GM12873 (cell line): ENCODE measurements around the gene RAB1A.

Experiments used
- TF ChIP-seq, protein P1 (sequence below): IDR thresholded peaks from 2 replicates; pipeline ENCODE4 v1.5.1; 2012; ENCODE audit warnings: low read depth, mild to moderate bottlenecking, moderate library complexity, low read length, control low read depth; ENCODE audit not compliant: insufficient read depth; ENCODE audit errors: missing control alignments

The RAB1A gene

DNA sequence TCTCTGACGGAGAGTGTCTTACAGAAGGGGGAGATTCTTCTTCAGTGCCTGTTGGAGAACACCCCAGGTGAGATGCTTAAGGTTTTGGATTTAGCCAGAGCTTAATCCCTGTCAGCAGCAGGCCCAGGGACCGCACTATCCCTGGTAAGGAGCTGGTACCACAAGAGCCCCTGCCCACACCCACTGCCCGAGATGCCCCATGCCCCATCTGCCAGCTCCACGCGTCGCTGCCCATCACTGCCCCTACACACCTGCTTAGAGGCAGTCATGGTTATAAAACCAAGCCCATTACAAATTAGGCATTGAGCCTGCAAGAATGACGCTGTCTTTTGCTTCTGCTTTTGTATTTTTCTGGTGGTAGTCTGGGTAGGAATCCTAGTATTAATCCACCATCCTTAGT is 52.0 kb downstream of the RAB1A start:
- TF ChIP-seq, protein P1, sequence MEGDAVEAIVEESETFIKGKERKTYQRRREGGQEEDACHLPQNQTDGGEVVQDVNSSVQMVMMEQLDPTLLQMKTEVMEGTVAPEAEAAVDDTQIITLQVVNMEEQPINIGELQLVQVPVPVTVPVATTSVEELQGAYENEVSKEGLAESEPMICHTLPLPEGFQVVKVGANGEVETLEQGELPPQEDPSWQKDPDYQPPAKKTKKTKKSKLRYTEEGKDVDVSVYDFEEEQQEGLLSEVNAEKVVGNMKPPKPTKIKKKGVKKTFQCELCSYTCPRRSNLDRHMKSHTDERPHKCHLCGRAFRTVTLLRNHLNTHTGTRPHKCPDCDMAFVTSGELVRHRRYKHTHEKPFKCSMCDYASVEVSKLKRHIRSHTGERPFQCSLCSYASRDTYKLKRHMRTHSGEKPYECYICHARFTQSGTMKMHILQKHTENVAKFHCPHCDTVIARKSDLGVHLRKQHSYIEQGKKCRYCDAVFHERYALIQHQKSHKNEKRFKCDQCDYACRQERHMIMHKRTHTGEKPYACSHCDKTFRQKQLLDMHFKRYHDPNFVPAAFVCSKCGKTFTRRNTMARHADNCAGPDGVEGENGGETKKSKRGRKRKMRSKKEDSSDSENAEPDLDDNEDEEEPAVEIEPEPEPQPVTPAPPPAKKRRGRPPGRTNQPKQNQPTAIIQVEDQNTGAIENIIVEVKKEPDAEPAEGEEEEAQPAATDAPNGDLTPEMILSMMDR = no peak

DNA sequence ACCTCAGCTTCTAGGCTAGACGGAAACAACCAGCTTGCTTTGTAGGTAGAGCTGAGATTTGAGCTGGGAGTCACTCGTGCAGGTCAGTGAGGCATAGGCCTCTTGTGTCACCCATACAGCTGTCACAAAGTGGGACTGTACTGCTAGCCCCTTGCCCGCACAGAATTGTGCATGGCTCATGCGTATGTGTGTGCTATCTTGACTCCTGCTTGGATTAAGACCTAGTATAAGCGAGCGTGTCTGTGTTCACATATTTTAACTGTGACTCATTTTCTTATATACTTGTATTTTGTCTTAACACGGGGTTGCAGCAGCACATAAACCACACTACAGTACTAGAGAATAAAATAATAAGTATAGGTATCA is 53.6 kb downstream of the RAB1A start:
- TF ChIP-seq, protein P1 = no peak

DNA sequence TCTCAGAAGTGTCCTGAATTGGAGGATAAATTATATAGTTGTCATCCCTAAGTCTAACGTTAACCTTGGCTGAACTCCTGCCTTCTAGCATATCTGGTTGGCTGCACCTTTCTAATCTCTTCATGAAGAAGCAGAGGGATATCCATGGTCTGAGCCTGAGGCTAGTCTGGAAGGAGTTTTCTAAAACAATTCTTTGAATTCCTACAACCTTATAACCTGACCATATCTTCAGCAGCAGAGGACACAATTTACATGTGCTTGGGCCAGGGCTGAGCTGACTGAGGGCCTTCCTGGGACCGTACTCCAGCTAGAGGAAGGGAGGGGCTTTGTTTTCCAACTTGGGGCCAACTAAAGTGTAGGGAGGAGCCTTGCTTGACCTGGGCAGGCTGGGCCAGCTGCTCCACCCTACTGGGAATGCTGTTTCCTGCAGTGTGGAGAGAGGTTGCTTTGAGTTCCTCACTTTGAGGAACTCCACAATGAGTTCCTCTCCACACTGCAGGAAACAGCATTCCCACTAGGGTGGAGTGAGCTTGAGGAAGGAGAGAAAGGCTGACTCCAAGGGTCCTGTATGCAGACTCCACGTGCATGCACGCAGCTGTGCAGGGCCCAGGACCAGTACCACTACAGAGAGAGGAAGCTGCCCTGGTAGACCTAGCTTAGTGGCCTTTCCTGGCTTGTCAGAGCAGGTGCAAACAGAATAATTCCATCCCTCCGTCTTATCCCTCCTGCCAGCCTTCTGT is 54.1 kb downstream of the RAB1A start:
- TF ChIP-seq, protein P1 = no peak

DNA sequence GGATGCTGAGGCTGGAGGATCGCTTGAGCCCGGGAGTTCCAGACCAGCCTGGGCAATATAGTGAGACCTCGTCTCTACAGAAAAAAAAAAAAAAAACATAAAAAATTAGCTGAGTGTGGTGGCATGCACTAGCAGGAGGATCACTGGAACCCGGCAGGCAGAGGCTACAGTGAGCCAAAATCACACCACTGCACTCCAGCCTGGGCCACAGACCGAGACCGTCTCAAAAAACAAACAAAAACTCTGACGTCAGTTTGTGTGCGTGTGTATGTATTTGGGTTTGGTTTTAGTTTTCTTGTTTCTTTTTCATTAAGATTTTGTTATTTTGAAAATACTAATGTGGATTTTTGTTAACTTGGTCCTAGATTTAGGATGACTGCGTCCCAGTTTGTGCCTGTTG is 54.7 kb downstream of the RAB1A start:
- TF ChIP-seq, protein P1 = no peak

DNA sequence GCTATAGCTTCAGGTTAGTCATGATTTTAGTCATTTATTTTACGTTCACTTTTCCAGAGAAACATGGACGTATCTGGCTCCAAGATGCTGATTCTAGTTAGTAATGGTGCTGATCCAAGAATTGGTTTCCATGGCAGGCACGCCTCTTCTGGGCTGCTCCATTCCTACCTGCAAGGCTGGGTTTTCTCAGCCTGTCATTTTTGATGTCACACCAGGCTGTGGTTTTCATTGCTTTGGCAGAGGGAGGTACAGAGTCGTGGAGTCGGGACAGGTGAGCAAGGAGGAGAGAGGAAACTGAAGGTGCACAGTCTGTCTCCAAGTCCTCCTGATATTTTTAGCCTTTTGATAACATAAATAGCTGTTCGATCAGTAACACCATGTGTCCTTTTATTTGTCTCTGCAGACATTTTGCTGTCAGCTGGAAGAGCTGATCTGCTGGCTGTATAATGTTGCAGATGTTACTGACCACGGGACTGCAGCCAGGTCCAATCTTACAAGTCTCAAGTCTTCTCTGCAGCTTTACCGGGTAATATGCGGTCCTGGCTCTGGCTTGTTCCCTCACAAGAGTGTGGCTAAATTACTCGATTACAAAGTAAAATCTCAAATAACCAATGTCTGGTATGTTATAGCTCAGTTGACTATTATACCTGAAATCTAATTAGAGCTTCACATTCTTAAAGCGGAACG is 55.9 kb downstream of the RAB1A start:
- TF ChIP-seq, protein P1 = no peak

DNA sequence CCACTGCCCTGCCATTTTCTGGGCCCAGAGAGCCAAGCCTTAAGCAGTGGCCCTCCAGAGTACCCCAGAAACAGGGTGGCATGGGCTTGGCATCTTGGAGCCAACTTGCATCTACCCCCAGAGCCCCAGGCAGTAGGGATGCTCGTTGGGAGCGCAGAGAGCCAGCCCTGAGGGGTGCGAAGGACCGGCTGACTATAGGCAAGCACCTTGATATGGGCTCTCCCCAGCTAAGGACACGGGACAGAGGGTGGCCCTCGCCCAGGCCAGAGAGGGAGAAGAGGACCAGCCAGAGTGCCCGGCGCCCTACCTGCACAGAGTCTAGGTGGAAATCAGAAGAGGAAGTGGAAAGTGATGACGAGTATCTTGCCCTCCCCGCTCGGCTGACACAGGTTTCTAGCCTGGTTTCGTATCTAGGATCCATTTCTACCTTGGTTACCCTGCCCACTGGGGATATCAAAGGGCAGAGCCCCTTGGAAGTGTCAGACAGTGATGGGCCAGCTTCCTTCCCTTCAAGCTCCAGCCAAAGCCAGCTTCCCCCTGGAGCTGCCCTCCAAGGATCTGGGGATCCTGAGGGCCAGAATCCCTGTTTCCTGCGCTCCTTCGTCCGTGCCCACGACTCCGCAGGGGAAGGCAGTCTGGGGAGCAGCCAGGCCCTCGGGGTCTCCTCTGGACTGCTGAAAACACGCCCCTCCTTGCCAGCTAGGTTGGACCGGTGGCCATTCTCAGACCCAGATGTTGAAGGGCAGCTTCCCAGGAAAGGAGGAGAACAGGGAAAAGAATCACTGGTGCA is 57.5 kb downstream of the RAB1A start:
- TF ChIP-seq, protein P1 = no peak
